GM15510 (cell line): ENCODE data around the gene MAP3K3.

ENCODE experiments used
- POLR2A ChIP-seq: IDR thresholded peaks from 3 replicates; pipeline ENCODE4 v1.6.1; 2011; ENCODE audit warnings: borderline replicate concordance; ENCODE audit not compliant: insufficient read length; ENCODE audit errors: extremely low read depth

Gene MAP3K3

DNA sequence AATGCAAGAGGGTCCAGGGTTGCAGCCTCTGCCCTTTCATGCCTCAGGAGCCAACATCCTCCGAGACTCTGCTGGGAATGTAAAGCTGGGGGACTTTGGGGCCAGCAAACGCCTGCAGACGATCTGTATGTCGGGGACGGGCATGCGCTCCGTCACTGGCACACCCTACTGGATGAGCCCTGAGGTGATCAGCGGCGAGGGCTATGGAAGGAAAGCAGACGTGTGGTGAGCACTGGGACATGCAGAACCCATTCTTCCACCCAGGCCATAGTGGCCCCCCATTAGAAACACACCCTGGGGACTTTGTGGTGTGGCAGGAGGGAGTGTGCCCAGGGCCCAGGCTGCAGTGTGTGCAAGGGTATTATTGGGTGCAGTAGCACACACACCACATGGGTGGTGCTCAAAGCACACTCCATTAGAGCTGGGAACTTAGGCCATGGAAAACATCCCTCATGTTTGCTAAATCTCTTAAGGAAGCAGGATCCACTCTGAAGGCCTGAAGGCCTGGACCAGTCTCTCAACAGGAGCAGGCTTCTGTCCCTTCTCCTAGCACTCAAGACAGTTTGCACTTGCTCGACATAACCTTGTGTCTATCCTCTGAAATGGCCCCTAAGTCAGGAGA, 70.1 kb downstream of the MAP3K3 start:
- no peak for TF ChIP-seq POLR2A

DNA sequence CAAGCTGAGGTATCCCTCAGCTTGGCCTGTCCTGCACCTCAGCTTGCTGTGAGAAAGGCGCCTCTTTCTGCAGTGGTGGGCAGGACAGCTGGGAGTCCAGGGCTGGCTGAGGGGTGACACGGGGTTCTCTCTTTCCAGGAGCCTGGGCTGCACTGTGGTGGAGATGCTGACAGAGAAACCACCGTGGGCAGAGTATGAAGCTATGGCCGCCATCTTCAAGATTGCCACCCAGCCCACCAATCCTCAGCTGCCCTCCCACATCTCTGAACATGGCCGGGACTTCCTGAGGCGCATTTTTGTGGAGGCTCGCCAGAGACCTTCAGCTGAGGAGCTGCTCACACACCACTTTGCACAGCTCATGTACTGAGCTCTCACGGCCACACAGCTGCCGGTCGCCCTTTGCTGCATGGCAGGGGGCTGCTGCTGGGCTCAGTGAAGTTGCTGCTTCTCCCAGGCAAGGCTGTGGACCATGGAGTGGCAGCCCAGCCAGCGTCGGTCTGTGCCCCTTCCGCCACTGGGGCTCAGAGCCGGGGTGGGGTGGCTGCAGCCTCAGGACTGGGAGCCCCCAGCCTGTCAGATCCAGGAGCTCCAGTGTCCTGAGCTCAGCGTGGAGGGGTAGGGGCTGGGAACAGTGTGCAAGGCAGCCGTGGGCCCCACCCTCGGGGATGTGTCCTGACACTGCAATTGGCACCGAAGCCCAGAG, 71.3 kb downstream of the MAP3K3 start:
- TF ChIP-seq POLR2A, result no peak

DNA sequence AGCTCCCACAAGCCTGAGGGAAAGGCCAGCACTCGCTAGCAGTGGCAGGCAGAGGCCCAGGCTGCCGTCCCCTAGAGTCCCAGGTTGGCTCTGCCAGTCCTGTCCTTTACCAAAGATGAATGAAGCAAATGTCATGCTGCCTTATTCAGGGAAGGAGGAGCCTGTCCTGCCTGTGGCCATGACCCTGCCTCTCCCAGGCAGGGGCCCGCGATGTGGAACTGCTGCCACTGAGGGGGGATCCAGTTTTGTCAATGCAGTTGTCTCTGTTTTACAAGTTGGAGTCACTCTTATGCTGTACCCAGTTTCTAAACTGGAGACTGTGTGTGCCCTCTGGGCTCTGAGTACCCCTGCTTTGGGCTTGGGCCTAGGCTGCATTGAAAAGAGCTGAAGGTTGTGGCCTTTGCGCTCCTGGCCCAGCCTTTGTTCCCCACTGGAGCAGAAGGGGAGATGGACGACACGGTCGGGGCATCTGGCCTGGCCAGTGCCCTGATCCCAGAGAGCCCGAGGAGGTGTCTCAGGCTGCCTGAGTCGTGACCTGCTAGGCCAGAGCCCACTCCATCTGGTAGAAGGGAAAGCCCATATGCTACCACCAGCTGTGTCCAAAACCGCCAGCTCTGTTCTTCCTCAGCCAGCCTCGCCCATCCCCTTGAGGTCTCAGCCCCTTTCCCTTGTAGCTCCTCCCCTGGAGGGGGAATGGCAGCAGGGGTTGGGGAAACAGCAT, 72.2 kb downstream of the MAP3K3 start:
- TF ChIP-seq POLR2A, result peak; percentile 28

GRCh38 chr17:63694950-63695773, 72.9 kb downstream of the MAP3K3 start:
- TF ChIP-seq POLR2A, result peak; percentile 13

- peak; percentile 28 for TF ChIP-seq POLR2A
Observed at GRCh38 chr17:63695889-63696288, 73.7 kb downstream of the MAP3K3 start.

GRCh38 chr17:63696381-63696961, 74.3 kb downstream of the MAP3K3 start:
- peak; percentile 15 for TF ChIP-seq POLR2A

DNA sequence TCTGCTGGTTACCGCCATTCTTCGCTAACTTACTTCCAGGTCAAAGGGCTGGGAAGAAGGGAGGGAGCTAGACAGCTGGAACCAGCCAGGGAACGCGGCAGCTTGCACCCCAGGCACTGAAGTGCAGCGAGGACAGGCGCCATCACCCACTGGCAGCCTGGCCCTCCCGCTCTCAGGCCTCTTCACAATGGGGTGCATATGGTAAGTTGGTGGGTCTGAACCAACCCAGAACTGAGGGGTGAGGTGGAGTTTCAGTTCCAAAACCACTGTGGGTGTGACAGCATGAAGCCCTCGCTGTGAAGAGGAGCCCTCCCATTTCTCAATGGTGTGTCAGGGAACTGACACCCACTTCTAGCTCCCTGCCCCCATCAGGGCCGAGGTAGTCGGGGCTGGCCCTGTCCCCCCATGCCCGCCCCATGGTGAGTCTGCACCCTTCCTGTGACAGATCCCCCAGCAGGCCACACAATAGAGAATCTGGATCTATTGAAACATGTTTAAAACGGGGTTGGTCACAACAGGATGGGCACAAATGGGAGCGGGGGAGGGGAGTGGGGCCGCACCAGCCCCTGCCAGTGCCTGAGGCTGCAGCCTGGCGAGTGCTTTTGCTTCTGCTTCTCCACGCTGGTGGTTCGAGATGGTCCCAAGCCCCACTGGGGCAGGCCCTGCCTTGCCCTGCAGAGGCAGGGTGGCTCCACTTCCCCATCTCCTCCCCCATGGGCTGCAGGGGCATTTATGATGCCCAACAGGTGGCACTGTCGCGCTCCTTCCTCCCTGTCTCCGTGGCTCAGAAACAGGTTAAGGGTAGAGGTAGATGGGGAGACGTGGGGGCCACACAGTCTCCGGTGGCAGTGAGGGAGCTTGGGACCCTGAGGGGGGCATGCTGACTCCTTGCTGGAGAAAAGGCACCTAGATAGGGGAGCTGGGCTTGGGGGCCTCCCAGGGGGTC, 75.4 kb downstream of the MAP3K3 start:
- TF ChIP-seq POLR2A, result peak; percentile 63

DNA sequence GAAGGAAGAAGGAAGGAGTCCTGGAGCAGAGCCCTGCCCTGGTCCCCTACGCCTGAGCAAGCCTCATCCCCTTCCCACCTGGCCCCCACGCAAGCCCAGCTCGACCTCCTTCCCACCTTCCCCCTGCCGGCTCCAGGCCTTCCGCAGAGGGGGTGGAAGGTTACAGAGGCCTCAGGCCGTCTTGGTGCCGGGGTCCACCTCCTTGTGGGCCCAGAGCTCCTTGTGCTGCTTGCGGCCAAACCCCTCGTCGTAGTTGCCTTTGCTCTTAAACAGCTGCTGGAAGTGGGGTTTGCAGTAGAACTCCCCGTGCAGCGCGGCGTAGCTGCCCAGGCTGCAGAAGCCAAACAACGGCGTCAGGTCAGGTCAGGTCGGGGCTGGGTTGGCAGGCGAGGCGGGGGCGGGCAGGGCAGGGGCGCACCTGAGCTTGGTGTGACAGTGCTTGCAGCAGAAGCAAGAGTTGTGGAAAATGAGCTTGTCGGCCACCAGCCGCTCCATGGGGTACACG, 76.2 kb downstream of the MAP3K3 start:
- TF ChIP-seq POLR2A, result no peak

- peak; percentile 50 for TF ChIP-seq POLR2A
Observed at GRCh38 chr17:63698886-63699637, 76.8 kb downstream of the MAP3K3 start.

DNA sequence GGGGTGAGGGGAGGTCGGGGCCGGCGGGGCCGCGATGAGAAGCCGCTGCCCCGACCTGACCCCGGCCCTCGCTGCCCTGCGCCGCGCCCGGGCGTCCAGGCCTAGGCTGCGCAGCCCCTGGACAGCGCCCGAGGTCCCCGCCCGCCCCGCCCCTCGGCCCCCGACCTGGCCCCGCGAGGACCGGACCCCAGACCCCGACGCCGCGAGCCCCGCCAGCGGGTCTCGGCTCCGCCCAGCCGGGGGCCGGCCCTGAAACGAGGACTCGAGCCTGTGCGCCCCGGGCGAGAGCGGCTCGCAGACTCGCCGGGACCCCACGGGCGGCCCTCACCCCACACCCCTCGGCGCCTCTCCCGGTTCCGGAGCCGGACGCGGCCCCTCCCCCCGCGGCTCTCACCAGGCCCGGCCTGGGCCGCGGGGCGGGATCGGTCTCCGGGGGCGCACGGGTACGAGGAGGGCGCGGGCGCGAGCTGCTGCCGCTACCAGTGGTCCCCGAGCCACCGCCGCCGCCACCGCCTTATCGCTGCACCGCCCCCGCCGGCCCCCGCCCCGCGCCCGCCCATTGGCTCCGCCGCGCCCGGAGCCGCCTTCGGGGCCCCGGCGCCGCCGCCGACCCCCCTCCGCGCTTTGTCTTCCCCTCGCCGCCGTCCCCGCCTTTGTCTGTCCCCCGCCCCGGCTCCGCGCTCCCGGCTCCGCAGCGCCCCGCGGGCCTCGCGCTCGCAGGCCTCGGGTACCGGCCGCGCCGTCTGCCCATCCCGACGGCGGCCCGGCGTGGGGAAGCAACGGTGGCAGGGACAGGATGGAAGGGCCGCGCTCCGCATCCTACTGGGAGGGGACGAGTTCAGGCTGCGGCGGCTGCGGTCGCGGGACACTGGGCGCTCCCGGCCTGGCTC, 77.7 kb downstream of the MAP3K3 start, which contains the start of gene LIMD2:
LIMD2 (minus strand) TSS at position 488 of the 890 bp plus-strand sequence. CDS start 827 bp downstream, outside the sequence.
- peak; percentile 75 for TF ChIP-seq POLR2A

GRCh38 chr17:63700528-63701455, 78.6 kb downstream of the MAP3K3 start:
- peak; percentile 46 for TF ChIP-seq POLR2A

DNA sequence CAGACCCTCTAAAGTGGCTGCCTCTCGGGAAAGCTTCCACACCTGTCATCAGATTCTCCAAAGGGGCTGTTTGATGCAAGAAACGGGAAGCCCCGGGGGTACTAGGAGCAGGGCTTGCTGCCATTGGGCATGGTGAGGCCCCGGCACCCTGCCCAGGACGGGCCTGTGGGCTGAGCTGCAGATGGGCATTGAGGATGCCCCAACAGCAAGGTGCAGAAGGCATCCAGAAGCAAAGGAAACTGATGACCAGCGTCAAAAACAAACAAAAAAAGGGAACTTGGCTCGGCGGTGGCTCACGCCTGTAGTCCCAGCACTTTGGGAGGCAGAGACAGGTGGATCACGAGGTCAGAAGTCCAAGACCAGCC, 79.2 kb downstream of the MAP3K3 start:
- TF ChIP-seq POLR2A, result no peak
